Dedifferentiated amniotic fluid mesenchymal stem cell (primary cell): ENCODE results near the gene SPATS2.
"Not testable (repeated sequence)": the region's sequence is repeated elsewhere in the genome, so short reads cannot be mapped to it uniquely, and the experiment has no call there.

Experiments used
- DNase-seq: peaks from one replicate; pipeline ENCODE4 v3.0.0-alpha.2; 2016; ENCODE audit errors: extremely low spot score

The SPATS2 gene

GRCh38 chr12:49352351-49352750 lies 14.9 kb upstream of the SPATS2 start:
- DNase-seq, result no peak

- no peak for DNase-seq
Measured at GRCh38 chr12:49355913-49356312, 11.3 kb upstream of the SPATS2 start.

GRCh38 chr12:49357103-49357678 lies 10.1 kb upstream of the SPATS2 start:
- peak; percentile 73 for DNase-seq

- DNase-seq, result peak; percentile 45
Measured at GRCh38 chr12:49358483-49359141, 8.7 kb upstream of the SPATS2 start.

- DNase-seq, result no peak
Measured at GRCh38 chr12:49359671-49360070, 7.6 kb upstream of the SPATS2 start.

- DNase-seq, result no peak
Measured at GRCh38 chr12:49362077-49362476, 5.2 kb upstream of the SPATS2 start.

GRCh38 chr12:49364989-49365388 lies 2.3 kb upstream of the SPATS2 start:
- no peak for DNase-seq

GRCh38 chr12:49365542-49365941 lies 1.7 kb upstream of the SPATS2 start:
- DNase-seq, result no peak

- DNase-seq, result no peak
Measured at GRCh38 chr12:49366096-49366651, 1.1 kb upstream of the SPATS2 start.

GRCh38 chr12:49366652-49367380 lies 446 bp upstream of the SPATS2 start:
- DNase-seq, result peak; percentile 82

- DNase-seq, result no peak
Measured at GRCh38 chr12:49368240-49368600, 958 bp downstream of the SPATS2 start.

- no peak for DNase-seq
Measured at GRCh38 chr12:49369411-49370145, 2.3 kb downstream of the SPATS2 start.

GRCh38 chr12:49370539-49370938 lies 3.3 kb downstream of the SPATS2 start:
- DNase-seq, result no peak

GRCh38 chr12:49375406-49375805 lies 8.1 kb downstream of the SPATS2 start:
- no peak for DNase-seq

GRCh38 chr12:49377386-49377785 lies 10.1 kb downstream of the SPATS2 start:
- no peak for DNase-seq

GRCh38 chr12:49380184-49380583 lies 12.9 kb downstream of the SPATS2 start:
- DNase-seq, result not testable (repeated sequence)

- no peak for DNase-seq
Measured at GRCh38 chr12:49388682-49389386, 21.6 kb downstream of the SPATS2 start.

GRCh38 chr12:49389387-49389703 lies 22.1 kb downstream of the SPATS2 start:
- DNase-seq, result no peak

- no peak for DNase-seq
Measured at GRCh38 chr12:49397000-49397399, 29.7 kb downstream of the SPATS2 start.

GRCh38 chr12:49400304-49400703 lies 33.0 kb downstream of the SPATS2 start:
- no peak for DNase-seq

- no peak for DNase-seq
Measured at GRCh38 chr12:49403971-49404450, 36.7 kb downstream of the SPATS2 start.

GRCh38 chr12:49404956-49405355 lies 37.7 kb downstream of the SPATS2 start:
- no peak for DNase-seq
